Endothelial cell of umbilical vein (primary cell): Measurements from ENCODE around the gene FOXP1. TPM values are rescaled to one million over a fixed set of nuclear protein-coding genes. Genes with fewer than 3 reads are reported as not detected.

ENCODE experiments used
- BruUV-seq: library from RNA; stranded (reverse); fragments of 400-500 nt; replicated peaks from 2 replicates; lab custom pipeline; 2021; lab: Mats Ljungman, UMichigan
- CTCF ChIA-PET: fragments of 300-600, 350-600 bp; sonication (Branson Sonifier 250); formaldehyde crosslinking; loops from one replicate; lab custom pipeline; 2021; ENCODE audit warnings: antibody characterized with exemption, inconsistent platforms; lab: Charles Lee
- POLR2A ChIA-PET: fragments of 300-600, 350-600 bp; sonication (Branson Sonifier 250); formaldehyde crosslinking; loops from one replicate; lab custom pipeline; 2021; ENCODE audit warnings: antibody characterized with exemption, inconsistent platforms; lab: Charles Lee
- DNase-seq: peaks from one replicate; pipeline ENCODE4 v3.0.0-alpha.2; 2011; ENCODE audit warnings: low read depth, low spot score
- FAIRE-seq: peaks from 2 replicates; lab custom pipeline; 2011; peaks lifted over from hg19 to GRCh38; lab: Jason Lieb, UNC
- H2AFZ ChIP-seq: 2 replicates; pipeline ENCODE4 v1.6.0; 2012; ENCODE audit warnings: low read depth, low read length, control low read depth, inconsistent platforms
- H3K27ac ChIP-seq: 2 replicates; pipeline ENCODE4 v1.5.1; 2011; ENCODE audit warnings: low read depth, mild to moderate bottlenecking, control low read depth, low read length, moderate library complexity; ENCODE audit not compliant: insufficient read depth
- H3K27me3 ChIP-seq, 2 experiments: 2 replicates each; pipeline versions ENCODE4 v1.6.0 to v1.6.1; 2011; ENCODE audit warnings: low read length in 2 of 2, mixed read lengths in 1 of 2; ENCODE audit not compliant: control insufficient read depth in 2 of 2, insufficient read depth in 2 of 2
- H3K36me3 ChIP-seq, 2 experiments: 2 replicates in 1 of 2; 3 replicates in 1 of 2; pipeline ENCODE4 v1.5.1; 2011; ENCODE audit warnings: low read length in 2 of 2, mild to moderate bottlenecking in 1 of 2, moderate library complexity in 1 of 2; ENCODE audit not compliant: control insufficient read depth in 2 of 2, insufficient read depth in 2 of 2; ENCODE audit errors: extremely low read depth in 1 of 2
- H3K4me1 ChIP-seq: 3 replicates; pipeline ENCODE4 v1.5.1; 2011; ENCODE audit warnings: mild to moderate bottlenecking, low read length; ENCODE audit not compliant: control insufficient read depth, insufficient read depth; ENCODE audit errors: extremely low read depth
- H3K4me2 ChIP-seq: 2 replicates; pipeline ENCODE4 v1.6.1; 2011; ENCODE audit warnings: low read length, control low read depth, mixed read lengths; ENCODE audit not compliant: insufficient read depth
- H3K4me3 ChIP-seq, 3 experiments: fragments of 200-600 bp in 1 of 3; sonication (generic), shearing (Covaris generic) in 1 of 3; replicated peaks in 1 of 3; 2 replicates each; pipeline ENCODE4 v1.5.1; 2011 to 2016; ENCODE audit warnings: control low read depth in 3 of 3, low read length in 3 of 3, mild to moderate bottlenecking in 2 of 3, inconsistent platforms in 1 of 3, low read depth in 1 of 3, moderate library complexity in 1 of 3; ENCODE audit not compliant: insufficient read depth in 1 of 3
- H3K79me2 ChIP-seq: 2 replicates; pipeline ENCODE4 v1.6.0; 2012; ENCODE audit warnings: low read length, inconsistent platforms; ENCODE audit not compliant: control insufficient read depth, insufficient read depth
- H3K9ac ChIP-seq: replicated peaks from 2 replicates; pipeline ENCODE3; 2011; ENCODE audit warnings: low read length, control low read depth; ENCODE audit not compliant: insufficient read depth; ENCODE audit errors: extremely low read depth
- H3K9me1 ChIP-seq: replicated peaks from 3 replicates; pipeline ENCODE4 v1.6.0; 2011; ENCODE audit warnings: mild to moderate bottlenecking, low read length; ENCODE audit not compliant: control insufficient read depth, insufficient read depth; ENCODE audit errors: extremely low read depth
- H3K9me3 ChIP-seq: replicated peaks from 2 replicates; pipeline ENCODE4 v1.5.1; 2012; ENCODE audit warnings: low read length, inconsistent platforms; ENCODE audit not compliant: control insufficient read depth, insufficient read depth
- H4K20me1 ChIP-seq: replicated peaks from 2 replicates; pipeline ENCODE3; 2011; ENCODE audit warnings: mild to moderate bottlenecking, low read length; ENCODE audit not compliant: control insufficient read depth, insufficient read depth; ENCODE audit errors: extremely low read depth
- CTCF ChIP-seq, 2 donors: IDR thresholded peaks; 1 replicate in 1 of 2; 2 replicates in 1 of 2; pipeline ENCODE4 v1.5.1; 2011; ENCODE audit warnings: low read length in 2 of 2, mild to moderate bottlenecking in 2 of 2, moderate library complexity in 2 of 2, control low read depth in 1 of 2, inconsistent platforms in 1 of 2, low read depth in 1 of 2; ENCODE audit not compliant: insufficient read depth in 1 of 2; ENCODE audit errors: extremely low read depth in 1 of 2
- EZH2 ChIP-seq: IDR thresholded peaks from 2 replicates; pipeline ENCODE4 v1.6.1; 2012; ENCODE audit warnings: borderline replicate concordance, low read depth, mild to moderate bottlenecking, moderate library complexity, low read length, inconsistent platforms; ENCODE audit not compliant: severe bottlenecking
- FOS ChIP-seq: IDR thresholded peaks from 2 replicates; pipeline ENCODE4 v1.6.1; 2011; ENCODE audit warnings: mild to moderate bottlenecking, low read length, moderate library complexity, borderline replicate concordance; ENCODE audit not compliant: insufficient read depth
- GATA2 ChIP-seq: IDR thresholded peaks from 2 replicates; pipeline ENCODE4 v1.7.0; 2011; ENCODE audit warnings: low read depth, mild to moderate bottlenecking, moderate library complexity, mixed read lengths, low read length; ENCODE audit not compliant: insufficient read length, insufficient read depth
- JUN ChIP-seq: IDR thresholded peaks from 2 replicates; pipeline ENCODE4 v1.6.1; 2011; ENCODE audit warnings: borderline replicate concordance, low read depth; ENCODE audit not compliant: insufficient read length, insufficient read depth
- MAX ChIP-seq: IDR thresholded peaks from 2 replicates; pipeline ENCODE4 v1.6.1; 2011; ENCODE audit not compliant: insufficient read depth, insufficient read length
- MYC ChIP-seq: IDR thresholded peaks from one replicate; pipeline ENCODE4 v1.6.1; 2011; ENCODE audit warnings: mild to moderate bottlenecking, low read depth, low read length
- POLR2A ChIP-seq: IDR thresholded peaks from 2 replicates; pipeline ENCODE4 v1.6.1; 2012; ENCODE audit warnings: low read depth, mild to moderate bottlenecking, control low read depth, low read length
- dilution Hi-C: fragments of 300-500 bp; cut with MboI; formaldehyde crosslinking; loops from one replicate; pipeline ENCODE4 v1.15.0; 2019; ENCODE audit warnings: low sequenced_read_pairs; ENCODE audit not compliant: extremely low pct_ligation_motif_present
- intact Hi-C: fragments of 100-400 bp; cut with micrococcal nuclease; formaldehyde crosslinking; loops from one replicate; pipeline ENCODE4 v1.10.0; 2022
- polyA plus RNA-seq, 4 experiments: library from polyadenylated mRNA; depleted of rRNA in 3 of 4; stranded (reverse) in 3 of 4; unstranded in 1 of 4; fragments of >200 nt; gene quantifications; 2 replicates each; pipeline versions ENCODE4 v1.2.1 to v1.2.3, GENCODE V29; 2011 to 2012; ENCODE audit warnings: missing spikeins in 1 of 4
- total RNA-seq: library from RNA; stranded (reverse); gene quantifications from 2 replicates; pipeline ENCODE4 v1.2.3, GENCODE V29; 2021

Gene FOXP1
- total and polyA plus RNA-seq, 2 donors (not counting 3 experiments of a cell fraction or from before 2014, with no cell fraction given): 41.0 to 107 TPM

- Histone ChIP-seq H2AFZ (no peak overlapping the region), H3K4me1 (peaks cover 7% of the 10 kb centered on the region), H3K27me3 (no peaks in the 10 kb centered on the region), H3K9ac (no peak overlapping the region), H3K79me2 (no peaks in the 10 kb centered on the region), H3K27ac (no peak overlapping the region), H3K9me3 (no peaks in the 10 kb centered on the region), H3K4me3 (no peak overlapping the region), H3K36me3 (no peaks in the 10 kb centered on the region), H3K4me2 (no peak overlapping the region), H4K20me1 (no peaks in the 10 kb centered on the region), H3K9me1 (no peaks in the 10 kb centered on the region)
- POLR2A ChIA-PET: no interaction called here
- DNase-seq (no peak), FAIRE-seq (no peak)
- CTCF ChIA-PET: no interaction called here
- TF ChIP-seq POLR2A (no peak), MYC (no peak), GATA2 (no peak), EZH2 (no peak), FOS (no peak)
- intact Hi-C loops: no loop called here
- dilution Hi-C loops: no loop called here
- BruUV-seq: no TSS peak
These were observed 182.5 kb downstream of the FOXP1 start for GRCh38 chr3:71400986-71401451.

- no peak overlapping the region for H2AFZ ChIP-seq
- intact Hi-C loops (loop anchor here (10.0 kb wide), 4 partner anchors 265 to 855 kb away; no protein-coding TSS in a partner anchor), dilution Hi-C loops (no loop called here)
- H3K9me3 ChIP-seq: no peaks in the 10 kb centered on the region
- DNase-seq: no peak
- TF ChIP-seq CTCF (IDR thresholded peaks at IDR 0.05; ENCODE audit: extremely low read depth in 1 of 2, insufficient read depth in 1 of 2, low read depth in 1 of 2, low read length in 2 of 2) (no peak), GATA2 (no peak), MYC (no peak), POLR2A (no peak), MAX (no peak), FOS (no peak), JUN (no peak)
- no peak for FAIRE-seq
- H3K27me3 ChIP-seq: no peaks in the 10 kb centered on the region
- H3K9ac ChIP-seq: no peak overlapping the region
- peaks cover 12% of the 10 kb centered on the region for H3K4me1 ChIP-seq
- no TSS peak for BruUV-seq
- H3K27ac ChIP-seq: no peak overlapping the region
- H3K4me2 ChIP-seq: no peak overlapping the region
- H3K4me3 ChIP-seq: no peak overlapping the region
- H3K36me3 ChIP-seq: no peaks in the 10 kb centered on the region
- no peaks in the 10 kb centered on the region for H4K20me1 ChIP-seq
- POLR2A ChIA-PET: no interaction called here
- CTCF ChIA-PET: interaction anchor here (2.8 kb wide), 1 partner anchor 13 kb away, joined by 17 read pairs; no protein-coding TSS in a partner anchor
- H3K9me1 ChIP-seq: no peaks in the 10 kb centered on the region
- H3K79me2 ChIP-seq: no peaks in the 10 kb centered on the region
These were observed 184.1 kb downstream of the FOXP1 start for GRCh38 chr3:71399478-71399877.
